ENCODE data around the gene CDH9. TPM values are rescaled to one million over a fixed set of nuclear protein-coding genes. Genes with fewer than 3 reads are reported as not detected.

Gene CDH9
- total RNA-seq, 4 donors from 2014 or later = not detected

- H3K4me3 ChIP-seq = no peak overlapping the region
- no peaks in the 10 kb centered on the region for H3K36me3 ChIP-seq
- DNase-seq (no peak), ATAC-seq (no peak)
- H3K27me3 ChIP-seq = no peaks in the 10 kb centered on the region
- no peak for TF ChIP-seq POLR2A (IDR thresholded peaks at IDR 0.05)
- no peak for TF ChIP-seq CTCF (IDR thresholded peaks at IDR 0.05 in 4 of 5, conservative IDR thresholded peaks at IDR 0.05 in 1 of 5)
- intact Hi-C loops (cut with DNase I; ENCODE audit: low total_unique reads) = no loop called here
- H3K4me1 ChIP-seq = no peaks in the 10 kb centered on the region
- in situ Hi-C loops (cut with MboI; ENCODE audit: low sequenced_read_pairs in 4 of 4) = no loop called here
- H3K27ac ChIP-seq = no peak overlapping the region
- no peaks in the 10 kb centered on the region for H3K9me3 ChIP-seq
Observed at GRCh38 chr5:26921439-26921838, 116.9 kb downstream of the CDH9 start.

- Histone ChIP-seq H3K27ac (no peak overlapping the region), H3K36me3 (no peaks in the 10 kb centered on the region), H3K4me1 (no peaks in the 10 kb centered on the region), H3K27me3 (no peaks in the 10 kb centered on the region), H3K9me3 (no peaks in the 10 kb centered on the region), H3K4me3 (no peak overlapping the region)
- ATAC-seq (no peak), DNase-seq (no peak)
- no peak for TF ChIP-seq POLR2A (IDR thresholded peaks at IDR 0.05)
- no peak for TF ChIP-seq CTCF (IDR thresholded peaks at IDR 0.05 in 4 of 5, conservative IDR thresholded peaks at IDR 0.05 in 1 of 5)
- intact Hi-C loops (cut with DNase I; ENCODE audit: low total_unique reads) (no loop called here), in situ Hi-C loops (cut with MboI; ENCODE audit: low sequenced_read_pairs in 4 of 4) (no loop called here)
Observed at GRCh38 chr5:26903469-26903868, 134.9 kb downstream of the CDH9 start.

GRCh38 chr5:26894719-26895263 lies 143.6 kb downstream of the CDH9 start:
- DNase-seq (no peak), ATAC-seq (no peak)
- H3K36me3 ChIP-seq = no peaks in the 10 kb centered on the region
- H3K4me3 ChIP-seq = no peak overlapping the region
- TF ChIP-seq CTCF (IDR thresholded peaks at IDR 0.05 in 4 of 5, conservative IDR thresholded peaks at IDR 0.05 in 1 of 5) (no peak), POLR2A (IDR thresholded peaks at IDR 0.05) (no peak)
- intact Hi-C loops (cut with DNase I; ENCODE audit: low total_unique reads) (no loop called here), in situ Hi-C loops (cut with MboI; ENCODE audit: low sequenced_read_pairs in 4 of 4) (no loop called here)
- no peaks in the 10 kb centered on the region for H3K9me3 ChIP-seq
- H3K27ac ChIP-seq = no peak overlapping the region
- H3K4me1 ChIP-seq = no peaks in the 10 kb centered on the region
- H3K27me3 ChIP-seq = no peaks in the 10 kb centered on the region

GRCh38 chr5:26893078-26893477 lies 145.3 kb downstream of the CDH9 start:
- in situ Hi-C loops (cut with MboI; ENCODE audit: low sequenced_read_pairs in 4 of 4) (no loop called here), intact Hi-C loops (cut with DNase I; ENCODE audit: low total_unique reads) (no loop called here)
- Histone ChIP-seq H3K27ac (no peak overlapping the region), H3K9me3 (no peaks in the 10 kb centered on the region), H3K4me3 (no peak overlapping the region), H3K36me3 (no peaks in the 10 kb centered on the region), H3K4me1 (no peaks in the 10 kb centered on the region), H3K27me3 (no peaks in the 10 kb centered on the region)
- TF ChIP-seq POLR2A (IDR thresholded peaks at IDR 0.05) = no peak
- no peak for TF ChIP-seq CTCF (IDR thresholded peaks at IDR 0.05 in 4 of 5, conservative IDR thresholded peaks at IDR 0.05 in 1 of 5)
- DNase-seq (no peak), ATAC-seq (no peak)

GRCh38 chr5:26889815-26890214 lies 148.6 kb downstream of the CDH9 start:
- in situ Hi-C loops (cut with MboI; ENCODE audit: low sequenced_read_pairs in 4 of 4) = no loop called here
- H3K4me3 ChIP-seq = no peak overlapping the region
- H3K4me1 ChIP-seq = no peaks in the 10 kb centered on the region
- TF ChIP-seq CTCF (IDR thresholded peaks at IDR 0.05 in 4 of 5, conservative IDR thresholded peaks at IDR 0.05 in 1 of 5) (no peak), POLR2A (IDR thresholded peaks at IDR 0.05) (no peak)
- no peaks in the 10 kb centered on the region for H3K36me3 ChIP-seq
- no peak for DNase-seq
- intact Hi-C loops (cut with DNase I; ENCODE audit: low total_unique reads) = no loop called here
- no peaks in the 10 kb centered on the region for H3K9me3 ChIP-seq
- no peaks in the 10 kb centered on the region for H3K27me3 ChIP-seq
- no peak for ATAC-seq
- no peak overlapping the region for H3K27ac ChIP-seq
